Measurements from ENCODE around the gene STK32C. TPM values are rescaled to one million over a fixed set of nuclear protein-coding genes. Genes with fewer than 3 reads are reported as not detected.

STK32C gene
- total RNA-seq, 3 donors from 2014 or later = 5.6 to 12.8 (median 11.7) TPM

DNA sequence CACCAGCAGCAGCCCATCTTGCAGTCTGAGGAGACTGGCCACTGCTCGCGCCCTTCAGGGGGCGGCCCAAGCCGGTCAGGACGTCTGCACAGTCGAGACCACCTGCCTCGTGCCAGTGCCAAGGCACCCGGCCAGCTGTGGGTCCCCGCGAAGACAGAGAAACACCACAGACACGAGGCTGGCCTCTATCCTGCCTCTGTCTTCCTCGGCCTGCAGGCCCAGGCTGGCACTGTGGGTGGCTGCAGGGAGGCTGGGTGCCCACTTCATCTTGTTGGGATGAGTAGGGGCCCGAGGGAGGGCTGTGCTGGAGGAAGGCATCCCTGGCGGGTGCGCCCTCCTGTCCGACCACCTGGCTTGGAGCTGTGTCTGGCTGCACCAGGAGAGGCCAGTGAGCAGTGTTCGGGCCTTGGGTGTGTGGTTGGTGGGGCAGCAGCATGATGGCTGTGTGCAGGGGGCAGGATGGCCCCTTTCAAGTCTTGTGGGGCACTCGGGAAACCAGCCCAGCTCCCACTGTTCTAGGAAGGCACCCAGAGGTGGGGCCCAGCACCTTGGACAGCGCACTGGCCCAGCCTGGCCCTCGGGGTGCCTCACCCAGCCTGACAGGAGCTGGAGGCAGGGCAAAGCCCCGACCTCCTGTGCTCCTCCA, 113.7 kb downstream of the STK32C start:
- peaks cover 0 to 2% of the 10 kb centered on the region in 2 donors for H3K27me3 ChIP-seq
- intact Hi-C loops (cut with DNase I; ENCODE audit: low total_unique reads) = no loop called here
- no peak for TF ChIP-seq POLR2A (IDR thresholded peaks at IDR 0.05)
- no peak for TF ChIP-seq POLR2AphosphoS5 (IDR thresholded peaks at IDR 0.05)
- TF ChIP-seq CTCF (IDR thresholded peaks at IDR 0.05) = no peak
- no peak overlapping the region for H3K27ac ChIP-seq
- no peak overlapping the region for H3K4me3 ChIP-seq
- H3K4me1 ChIP-seq = no peaks in the 10 kb centered on the region
- H3K9me3 ChIP-seq = no peaks in the 10 kb centered on the region
- no peak for DNase-seq (ENCODE audit: low spot score in 2 of 2)
- H3K36me3 ChIP-seq = no peaks in the 10 kb centered on the region

DNA sequence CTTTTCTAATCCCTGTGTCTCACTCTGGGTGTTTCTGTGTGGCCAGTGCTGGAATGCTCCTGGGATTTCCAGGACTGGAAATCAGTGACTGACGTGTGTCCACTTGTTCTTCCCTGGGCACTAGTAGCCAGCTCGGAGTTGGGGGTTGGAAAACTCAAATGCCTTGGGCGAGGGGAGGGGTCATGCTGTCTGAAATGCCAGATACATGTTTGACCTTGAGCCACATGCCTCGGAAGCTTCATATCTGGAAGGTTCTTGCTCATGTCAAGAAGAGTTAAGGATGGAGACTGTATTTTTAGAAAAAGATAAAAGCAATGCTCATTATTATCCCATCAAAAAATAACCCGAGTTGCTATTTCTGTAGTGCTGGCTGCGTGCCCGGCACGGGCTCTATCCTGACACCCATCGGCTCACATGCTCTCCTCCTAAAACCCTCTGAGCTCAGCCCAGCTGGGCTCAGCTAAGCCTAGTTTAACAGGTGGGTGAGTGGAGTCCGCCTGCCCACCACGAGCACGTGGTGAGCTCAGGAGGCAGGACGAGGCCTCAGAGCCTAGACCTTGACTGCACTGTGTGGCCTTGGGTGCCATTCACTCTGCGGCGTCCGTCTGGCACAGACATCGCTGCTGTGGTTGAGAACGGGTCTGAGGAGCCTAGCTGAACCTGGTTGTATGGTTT, 114.6 kb downstream of the STK32C start:
- H3K27ac ChIP-seq = no peak overlapping the region
- H3K4me1 ChIP-seq = no peaks in the 10 kb centered on the region
- intact Hi-C loops (cut with DNase I; ENCODE audit: low total_unique reads) = no loop called here
- TF ChIP-seq CTCF (IDR thresholded peaks at IDR 0.05) (no peak), POLR2A (IDR thresholded peaks at IDR 0.05) (no peak), POLR2AphosphoS5 (IDR thresholded peaks at IDR 0.05) (no peak)
- no peaks in the 10 kb centered on the region for H3K9me3 ChIP-seq
- H3K36me3 ChIP-seq = no peaks in the 10 kb centered on the region
- no peak for DNase-seq (ENCODE audit: low spot score in 2 of 2)
- no peak overlapping the region for H3K4me3 ChIP-seq
- peaks cover 0 to 7% of the 10 kb centered on the region in 2 donors for H3K27me3 ChIP-seq

- Histone ChIP-seq H3K36me3 (no peaks in the 10 kb centered on the region), H3K27me3 (peaks cover 5 to 13% of the 10 kb centered on the region in 2 donors), H3K4me3 (no peak overlapping the region), H3K4me1 (peaks cover 0 to 4% of the 10 kb centered on the region in 2 donors), H3K27ac (no peak overlapping the region), H3K9me3 (no peaks in the 10 kb centered on the region)
- DNase-seq (ENCODE audit: low spot score in 2 of 2) = no peak
- TF ChIP-seq POLR2AphosphoS5 (IDR thresholded peaks at IDR 0.05) = no peak
- TF ChIP-seq CTCF (IDR thresholded peaks at IDR 0.05) = no peak
- no peak for TF ChIP-seq POLR2A (IDR thresholded peaks at IDR 0.05)
- intact Hi-C loops (cut with DNase I; ENCODE audit: low total_unique reads) = no loop called here
Observed at GRCh38 chr10:132192076-132192975, 115.4 kb downstream of the STK32C start.

DNA sequence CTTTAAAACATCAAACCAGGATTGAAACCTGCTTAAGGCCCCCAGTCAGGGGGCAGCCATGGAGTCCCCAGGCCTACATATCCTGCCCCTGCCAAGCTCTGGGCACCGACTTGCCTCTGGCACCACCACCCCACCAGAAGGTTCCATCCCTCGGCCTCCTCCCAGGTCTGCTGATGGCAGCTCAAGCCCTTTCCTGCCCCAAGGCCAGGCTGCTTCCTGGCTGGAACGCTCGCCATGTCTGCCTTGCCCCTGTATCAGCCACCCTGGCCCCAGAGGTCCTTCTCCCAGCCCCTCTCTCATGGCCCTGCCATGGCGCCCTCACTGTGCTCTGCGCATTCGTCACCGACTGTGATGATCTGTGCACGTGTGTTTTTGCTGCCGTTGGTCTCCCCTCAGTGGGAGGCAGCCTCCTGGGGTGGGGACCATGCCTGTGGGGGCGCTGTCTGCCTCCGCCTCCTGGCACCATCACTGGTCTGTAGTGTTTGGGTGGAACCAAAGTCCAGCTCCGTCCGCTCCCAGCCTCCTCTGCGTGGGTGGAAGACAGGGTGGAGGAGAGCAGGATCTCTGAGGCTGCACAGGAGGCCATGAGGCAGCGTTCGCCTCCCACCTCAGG, 117.8 kb downstream of the STK32C start:
- H3K27me3 ChIP-seq = peaks cover 19 to 35% of the 10 kb centered on the region in 2 donors
- peaks cover 3 to 14% of the 10 kb centered on the region in 2 donors for H3K4me1 ChIP-seq
- H3K36me3 ChIP-seq = no peaks in the 10 kb centered on the region
- no peaks in the 10 kb centered on the region for H3K9me3 ChIP-seq
- intact Hi-C loops (cut with DNase I; ENCODE audit: low total_unique reads) = no loop called here
- H3K27ac ChIP-seq = no peak overlapping the region
- H3K4me3 ChIP-seq = no peak overlapping the region
- TF ChIP-seq POLR2AphosphoS5 (IDR thresholded peaks at IDR 0.05) = no peak
- TF ChIP-seq POLR2A (IDR thresholded peaks at IDR 0.05) = no peak
- no peak for TF ChIP-seq CTCF (IDR thresholded peaks at IDR 0.05)
- no peak for DNase-seq (ENCODE audit: low spot score in 2 of 2)

All from breast epithelium (tissue), 4 donors.